ENCODE data around the gene ZNF202.

GRCh38 chr11:123725995-123726655 lies 15.3 kb downstream of the ZNF202 start:
- TF ChIP-seq, protein P1, sequence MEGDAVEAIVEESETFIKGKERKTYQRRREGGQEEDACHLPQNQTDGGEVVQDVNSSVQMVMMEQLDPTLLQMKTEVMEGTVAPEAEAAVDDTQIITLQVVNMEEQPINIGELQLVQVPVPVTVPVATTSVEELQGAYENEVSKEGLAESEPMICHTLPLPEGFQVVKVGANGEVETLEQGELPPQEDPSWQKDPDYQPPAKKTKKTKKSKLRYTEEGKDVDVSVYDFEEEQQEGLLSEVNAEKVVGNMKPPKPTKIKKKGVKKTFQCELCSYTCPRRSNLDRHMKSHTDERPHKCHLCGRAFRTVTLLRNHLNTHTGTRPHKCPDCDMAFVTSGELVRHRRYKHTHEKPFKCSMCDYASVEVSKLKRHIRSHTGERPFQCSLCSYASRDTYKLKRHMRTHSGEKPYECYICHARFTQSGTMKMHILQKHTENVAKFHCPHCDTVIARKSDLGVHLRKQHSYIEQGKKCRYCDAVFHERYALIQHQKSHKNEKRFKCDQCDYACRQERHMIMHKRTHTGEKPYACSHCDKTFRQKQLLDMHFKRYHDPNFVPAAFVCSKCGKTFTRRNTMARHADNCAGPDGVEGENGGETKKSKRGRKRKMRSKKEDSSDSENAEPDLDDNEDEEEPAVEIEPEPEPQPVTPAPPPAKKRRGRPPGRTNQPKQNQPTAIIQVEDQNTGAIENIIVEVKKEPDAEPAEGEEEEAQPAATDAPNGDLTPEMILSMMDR (IDR thresholded peaks at IDR 0.05) = no peak
- no peak for TF ChIP-seq POLR2AphosphoS5 (IDR thresholded peaks at IDR 0.05)
- TF ChIP-seq POLR2A (IDR thresholded peaks at IDR 0.05) = no peak

All from upper lobe of left lung (tissue), 4 donors.